Skeletal muscle satellite cell (primary cell): ENCODE data around the gene ASTN2.

Experiments used
- H3K27me3 ChIP-seq: 2 replicates; pipeline ENCODE4 v1.7.0; 2013; ENCODE audit warnings: low read length; ENCODE audit not compliant: control insufficient read depth, insufficient read depth
- H3K36me3 ChIP-seq: 2 replicates; pipeline ENCODE4 v1.7.0; 2013; ENCODE audit warnings: mild to moderate bottlenecking, control low read depth, low read length; ENCODE audit not compliant: insufficient read depth
- H3K4me1 ChIP-seq: 2 replicates; pipeline ENCODE4 v1.7.0; 2013; ENCODE audit warnings: low read length; ENCODE audit not compliant: control insufficient read depth, insufficient read depth
- H3K4me2 ChIP-seq: 2 replicates; pipeline ENCODE4 v1.7.0; 2013; ENCODE audit warnings: mild to moderate bottlenecking, low read length
- H3K4me3 ChIP-seq: 2 replicates; pipeline ENCODE4 v1.7.0; 2013; ENCODE audit warnings: low read length
- H3K9ac ChIP-seq: 2 replicates; pipeline ENCODE4 v1.7.0; 2013; ENCODE audit warnings: mild to moderate bottlenecking, low read depth, low read length, moderate library complexity
- H3K9me3 ChIP-seq: replicated peaks from 2 replicates; pipeline ENCODE4 v1.7.0; 2013; ENCODE audit warnings: mild to moderate bottlenecking, control low read depth, low read length

The ASTN2 gene

DNA sequence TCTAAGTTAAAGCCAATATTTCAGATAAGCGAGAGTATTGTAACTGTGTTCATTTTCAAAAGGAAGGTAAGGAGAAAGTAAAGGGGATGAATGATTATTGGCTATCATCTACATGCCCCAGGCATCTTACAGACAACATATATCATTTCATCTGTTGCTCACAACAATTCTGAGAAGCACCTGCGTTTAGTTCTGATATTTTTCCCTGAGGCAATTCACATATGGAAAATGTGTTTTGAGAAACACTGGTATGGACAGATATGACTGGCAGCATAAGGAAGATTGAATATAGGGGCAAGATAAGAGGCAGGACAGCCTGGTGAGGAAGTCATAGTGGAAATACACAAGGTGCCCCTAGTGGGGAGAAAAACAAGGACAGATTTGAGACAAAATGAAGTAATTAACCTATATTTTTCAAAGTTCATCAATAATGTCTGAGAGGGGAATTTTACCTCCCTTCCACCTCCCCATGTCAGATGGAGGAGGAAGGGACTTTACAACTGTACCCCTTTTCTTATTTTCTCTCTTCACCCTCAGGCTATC is 815.4 kb downstream of the ASTN2 start:
- H3K27me3 ChIP-seq, result no peaks in the 10 kb centered on the region
- no peak overlapping the region for H3K4me2 ChIP-seq
- H3K4me3 ChIP-seq, result no peak overlapping the region
- H3K9ac ChIP-seq, result no peak overlapping the region
- H3K36me3 ChIP-seq, result no peaks in the 10 kb centered on the region
- H3K9me3 ChIP-seq, result no peaks in the 10 kb centered on the region
- peaks cover 6% of the 10 kb centered on the region for H3K4me1 ChIP-seq

GRCh38 chr9:116596646-116597045 is 818.2 kb downstream of the ASTN2 start:
- Histone ChIP-seq H3K4me3 (no peak overlapping the region), H3K36me3 (no peaks in the 10 kb centered on the region), H3K9ac (no peak overlapping the region), H3K4me1 (peaks cover 11% of the 10 kb centered on the region), H3K27me3 (no peaks in the 10 kb centered on the region), H3K4me2 (no peak overlapping the region), H3K9me3 (no peaks in the 10 kb centered on the region)

DNA sequence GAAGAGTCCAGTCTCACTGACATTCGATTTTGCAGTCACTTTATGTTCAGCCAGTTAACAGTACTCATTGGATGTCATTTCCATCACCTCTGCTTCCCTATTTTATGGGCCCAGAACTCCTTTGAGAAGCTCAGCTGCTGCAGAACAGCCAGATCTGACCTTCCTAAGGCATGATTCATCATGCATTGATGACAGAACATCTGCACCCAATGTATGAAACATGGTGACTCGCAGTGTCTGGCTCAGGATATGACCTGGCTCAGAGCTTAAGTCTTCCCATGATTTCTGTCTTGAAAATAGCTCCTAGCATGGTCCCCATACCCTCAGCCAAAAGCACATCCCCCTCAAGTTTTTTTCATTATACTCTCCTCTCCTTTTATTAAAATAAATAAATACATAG is 820.3 kb downstream of the ASTN2 start:
- Histone ChIP-seq H3K9me3 (no peaks in the 10 kb centered on the region), H3K9ac (no peak overlapping the region), H3K4me1 (peaks cover 11% of the 10 kb centered on the region), H3K4me2 (no peak overlapping the region), H3K27me3 (no peaks in the 10 kb centered on the region), H3K4me3 (no peak overlapping the region), H3K36me3 (no peaks in the 10 kb centered on the region)

- Histone ChIP-seq H3K9me3 (peaks cover 3% of the 10 kb centered on the region), H3K4me2 (no peak overlapping the region), H3K27me3 (no peaks in the 10 kb centered on the region), H3K36me3 (no peaks in the 10 kb centered on the region), H3K4me1 (peaks cover 11% of the 10 kb centered on the region), H3K4me3 (no peak overlapping the region), H3K9ac (no peak overlapping the region)
Observed at GRCh38 chr9:116592970-116593369, 821.9 kb downstream of the ASTN2 start.

- H3K4me2 ChIP-seq, result no peak overlapping the region
- no peak overlapping the region for H3K9ac ChIP-seq
- H3K4me3 ChIP-seq, result no peak overlapping the region
- H3K4me1 ChIP-seq, result peaks cover 8% of the 10 kb centered on the region
- H3K36me3 ChIP-seq, result no peaks in the 10 kb centered on the region
- no peaks in the 10 kb centered on the region for H3K27me3 ChIP-seq
- peaks cover 3% of the 10 kb centered on the region for H3K9me3 ChIP-seq
Observed at GRCh38 chr9:116589392-116590354, 825.2 kb downstream of the ASTN2 start.

- Histone ChIP-seq H3K36me3 (no peaks in the 10 kb centered on the region), H3K9me3 (peaks cover 3% of the 10 kb centered on the region), H3K4me2 (no peak overlapping the region), H3K9ac (no peak overlapping the region), H3K4me3 (no peak overlapping the region), H3K27me3 (no peaks in the 10 kb centered on the region), H3K4me1 (no peaks in the 10 kb centered on the region)
Observed at GRCh38 chr9:116587919-116588318, 826.9 kb downstream of the ASTN2 start.

GRCh38 chr9:116585896-116586295 is 829.0 kb downstream of the ASTN2 start:
- Histone ChIP-seq H3K4me1 (no peaks in the 10 kb centered on the region), H3K36me3 (no peaks in the 10 kb centered on the region), H3K9ac (no peak overlapping the region), H3K9me3 (peaks cover 3% of the 10 kb centered on the region), H3K4me2 (no peak overlapping the region), H3K4me3 (no peak overlapping the region), H3K27me3 (no peaks in the 10 kb centered on the region)

DNA sequence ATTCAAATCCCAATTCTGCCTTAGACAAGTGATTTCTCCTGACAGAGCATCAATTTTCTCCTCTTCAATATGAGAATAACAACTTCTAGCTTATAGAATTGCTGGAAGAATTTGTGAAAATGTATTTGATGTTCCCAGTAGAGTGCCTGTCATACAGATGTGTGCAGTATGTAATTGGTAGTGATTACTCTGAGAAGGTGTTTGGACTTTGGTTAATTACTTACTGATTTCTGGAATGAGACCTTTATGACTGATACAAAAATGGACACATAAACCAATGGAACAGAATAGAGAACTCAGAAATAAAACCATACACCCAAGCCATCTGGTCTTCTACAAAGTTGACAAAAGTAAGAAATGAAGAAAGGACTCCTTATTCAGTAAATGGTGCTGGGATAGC is 829.7 kb downstream of the ASTN2 start:
- Histone ChIP-seq H3K36me3 (no peaks in the 10 kb centered on the region), H3K9ac (no peak overlapping the region), H3K27me3 (no peaks in the 10 kb centered on the region), H3K4me1 (no peaks in the 10 kb centered on the region), H3K4me2 (no peak overlapping the region), H3K9me3 (peaks cover 3% of the 10 kb centered on the region), H3K4me3 (no peak overlapping the region)

DNA sequence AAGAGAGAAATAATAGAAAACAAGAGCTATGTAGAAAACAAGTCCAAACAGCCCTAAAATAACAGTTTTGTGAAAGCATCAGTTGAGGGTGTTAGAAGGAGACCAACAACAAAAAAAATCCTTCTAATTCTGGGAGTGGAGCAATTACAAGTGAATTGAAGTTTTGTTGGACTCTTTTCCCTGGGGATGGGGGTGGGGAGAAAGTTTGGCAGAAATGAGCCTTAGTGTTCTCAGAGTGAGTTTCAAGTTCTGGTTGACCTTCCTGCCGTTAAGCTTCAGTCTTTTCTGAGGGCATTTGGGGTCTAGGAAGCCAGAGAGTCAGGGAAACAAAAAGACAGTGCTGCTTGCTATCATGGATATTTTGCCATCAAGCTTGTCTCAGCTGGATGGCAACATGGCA is 834.0 kb downstream of the ASTN2 start:
- no peaks in the 10 kb centered on the region for H3K36me3 ChIP-seq
- no peaks in the 10 kb centered on the region for H3K27me3 ChIP-seq
- H3K4me1 ChIP-seq, result no peaks in the 10 kb centered on the region
- no peak overlapping the region for H3K4me2 ChIP-seq
- H3K4me3 ChIP-seq, result no peak overlapping the region
- H3K9me3 ChIP-seq, result no peaks in the 10 kb centered on the region
- H3K9ac ChIP-seq, result no peak overlapping the region

DNA sequence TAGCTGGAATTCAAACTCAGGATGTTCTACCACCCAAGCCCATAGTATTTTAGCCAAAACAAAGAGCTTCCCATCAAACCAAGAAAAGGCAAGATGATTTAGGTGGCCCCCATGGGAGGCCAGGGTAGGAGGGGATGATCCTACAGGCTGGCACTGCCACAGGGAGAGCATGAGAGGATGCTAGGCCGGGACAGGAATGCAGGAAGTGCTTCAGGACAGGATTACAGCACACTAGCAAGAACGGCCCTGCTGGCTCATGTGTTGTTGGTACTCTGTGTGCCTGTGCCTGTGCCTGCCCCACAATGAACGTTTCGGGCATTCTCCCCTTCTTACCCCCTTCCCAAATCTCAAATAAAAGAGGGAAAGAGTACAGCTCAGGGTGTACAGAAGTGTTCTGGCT is 838.5 kb downstream of the ASTN2 start:
- Histone ChIP-seq H3K27me3 (no peaks in the 10 kb centered on the region), H3K9ac (no peak overlapping the region), H3K4me1 (peaks cover 6% of the 10 kb centered on the region), H3K4me2 (no peak overlapping the region), H3K36me3 (no peaks in the 10 kb centered on the region), H3K9me3 (no peaks in the 10 kb centered on the region), H3K4me3 (no peak overlapping the region)

- Histone ChIP-seq H3K36me3 (no peaks in the 10 kb centered on the region), H3K9me3 (no peaks in the 10 kb centered on the region)
Observed at GRCh38 chr9:116574027-116574679, 840.7 kb downstream of the ASTN2 start.

More at GRCh38 chr9:116574027-116574679, 840.7 kb downstream of the ASTN2 start:
- H3K9ac ChIP-seq, result no peak overlapping the region
- H3K4me1 ChIP-seq, result peaks cover 6% of the 10 kb centered on the region
- H3K27me3 ChIP-seq, result no peaks in the 10 kb centered on the region
- no peak overlapping the region for H3K4me2 ChIP-seq
- H3K4me3 ChIP-seq, result no peak overlapping the region
